ENCODE data around the gene KCNQ1OT1.

Gene KCNQ1OT1

DNA sequence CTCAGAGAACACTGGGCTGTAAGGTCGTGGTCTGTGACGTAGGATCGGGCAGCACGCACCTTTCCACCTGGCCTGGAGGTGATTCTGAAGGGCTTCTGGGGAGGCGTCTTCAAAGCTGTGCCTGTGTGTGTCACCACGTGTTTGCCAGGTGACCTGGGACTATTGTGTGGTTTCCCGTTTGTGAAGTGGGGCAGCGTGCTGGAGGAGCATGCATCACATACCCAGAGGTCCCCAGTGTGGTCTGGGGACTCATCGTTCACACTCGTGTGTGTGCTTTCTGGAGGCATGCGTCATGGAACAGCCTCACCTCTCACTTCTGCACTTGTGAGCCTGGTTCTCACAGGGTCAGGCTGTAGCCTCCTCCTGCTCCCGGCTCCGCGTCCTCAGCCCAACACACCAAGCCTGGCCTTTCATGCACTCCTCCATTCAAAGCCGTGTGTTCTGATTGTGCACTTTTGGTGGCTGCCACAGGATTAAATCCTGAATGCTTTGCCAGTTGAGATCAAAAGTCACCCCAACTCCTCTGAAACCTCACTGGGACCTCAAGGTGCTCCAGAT, 106.3 kb downstream of the KCNQ1OT1 start:
- no peak for DNase-seq (ENCODE audit: low read depth)

DNA sequence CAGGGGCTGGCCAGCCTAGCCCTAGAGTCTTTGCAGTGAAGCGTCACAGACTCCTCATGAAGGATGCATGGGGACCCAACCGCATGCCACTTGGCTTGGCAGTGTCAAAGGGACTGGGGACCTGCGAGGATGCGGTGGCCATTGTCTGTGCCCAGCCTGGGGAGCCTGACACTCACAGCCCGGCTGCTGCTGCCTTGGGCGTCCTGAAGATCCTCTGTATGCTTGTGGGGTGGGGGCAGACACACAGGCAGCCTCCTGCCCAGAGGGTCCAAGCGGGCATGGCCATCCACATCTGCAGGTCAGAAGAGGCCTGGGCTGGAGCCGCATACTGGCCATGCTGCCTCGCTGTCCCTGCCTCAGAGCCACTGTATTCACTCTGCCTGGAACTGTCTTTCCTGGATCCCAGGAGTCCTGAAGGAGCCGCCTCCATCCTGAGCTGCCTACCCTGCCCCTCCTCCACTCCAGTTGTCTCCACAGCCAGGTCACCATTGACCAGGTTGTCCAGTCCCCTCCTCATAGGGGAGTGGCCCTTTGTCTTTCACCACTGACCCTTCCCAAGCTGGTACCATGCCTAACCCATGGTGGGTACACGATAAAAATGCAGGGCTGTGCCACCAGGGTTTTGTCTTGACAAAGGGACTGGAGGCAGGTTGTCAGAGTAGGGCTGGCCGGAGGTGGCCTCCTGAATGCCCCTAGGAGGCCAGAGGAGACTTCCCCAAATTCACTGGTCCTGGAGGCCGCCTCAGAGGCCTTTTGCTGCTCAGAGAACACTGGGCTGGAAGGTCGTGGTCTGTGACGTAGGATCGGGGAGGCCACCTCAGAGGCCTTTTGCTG, 107.0 kb downstream of the KCNQ1OT1 start:
- no peak for DNase-seq (ENCODE audit: low read depth)

DNA sequence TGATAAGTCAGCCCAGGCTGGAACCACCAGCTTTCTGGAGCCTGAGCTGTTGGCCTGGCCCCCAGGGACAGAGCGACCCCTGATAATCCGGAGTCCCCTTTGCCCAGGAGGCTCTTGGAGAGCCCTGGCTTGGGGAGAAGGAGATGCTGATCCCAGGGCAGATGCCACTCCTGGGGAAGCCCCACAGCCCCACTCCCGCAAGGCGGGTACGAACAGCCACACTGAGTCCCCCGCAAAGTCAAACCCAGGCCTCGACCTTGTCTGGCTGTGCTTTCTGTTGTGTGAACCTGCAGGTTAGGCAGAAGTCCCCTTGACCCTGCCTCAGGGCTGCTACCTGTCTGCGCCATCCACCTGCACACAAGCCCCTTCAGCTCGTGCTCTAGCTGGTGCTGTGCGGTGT, 108.0 kb downstream of the KCNQ1OT1 start:
- DNase-seq (ENCODE audit: low read depth): no peak

DNA sequence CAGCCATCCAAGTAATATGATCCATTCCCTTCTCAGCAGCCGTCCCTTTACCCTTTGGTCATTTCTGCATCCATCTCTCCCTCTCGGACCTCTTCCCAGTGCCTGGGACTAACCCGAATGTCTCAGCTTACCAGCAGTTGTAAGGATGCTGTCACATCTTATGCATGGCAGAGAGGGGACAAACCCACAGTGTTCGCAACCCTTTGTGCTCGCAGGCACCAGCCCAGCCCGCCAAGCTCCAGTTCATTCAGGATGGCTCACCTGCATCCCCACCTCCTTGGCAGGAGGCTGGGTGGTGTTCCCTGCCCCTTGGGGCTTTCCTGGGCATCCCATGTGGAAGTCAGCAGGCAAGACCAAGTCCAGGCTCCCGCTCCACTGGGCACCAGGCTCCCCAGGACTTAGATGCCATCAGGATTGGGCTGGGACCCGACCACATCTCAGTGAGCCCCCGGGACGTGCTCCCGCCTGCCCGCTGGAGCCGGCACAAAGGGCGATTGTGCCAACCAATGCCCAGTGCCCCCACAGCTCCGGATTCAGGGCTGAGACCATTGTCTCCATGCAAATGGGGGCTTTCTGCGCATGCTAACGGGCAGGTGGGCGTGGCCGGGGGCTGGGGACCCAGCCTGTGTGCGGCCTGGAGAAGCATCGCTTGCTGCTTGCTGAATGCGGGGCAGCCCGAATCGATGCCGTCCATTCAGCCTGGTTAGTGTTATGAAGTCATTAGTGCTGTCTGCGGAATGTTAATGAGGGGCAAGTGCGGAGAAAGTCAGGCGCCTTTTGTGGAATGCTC, 108.6 kb downstream of the KCNQ1OT1 start:
- DNase-seq (ENCODE audit: low read depth): no peak

DNA sequence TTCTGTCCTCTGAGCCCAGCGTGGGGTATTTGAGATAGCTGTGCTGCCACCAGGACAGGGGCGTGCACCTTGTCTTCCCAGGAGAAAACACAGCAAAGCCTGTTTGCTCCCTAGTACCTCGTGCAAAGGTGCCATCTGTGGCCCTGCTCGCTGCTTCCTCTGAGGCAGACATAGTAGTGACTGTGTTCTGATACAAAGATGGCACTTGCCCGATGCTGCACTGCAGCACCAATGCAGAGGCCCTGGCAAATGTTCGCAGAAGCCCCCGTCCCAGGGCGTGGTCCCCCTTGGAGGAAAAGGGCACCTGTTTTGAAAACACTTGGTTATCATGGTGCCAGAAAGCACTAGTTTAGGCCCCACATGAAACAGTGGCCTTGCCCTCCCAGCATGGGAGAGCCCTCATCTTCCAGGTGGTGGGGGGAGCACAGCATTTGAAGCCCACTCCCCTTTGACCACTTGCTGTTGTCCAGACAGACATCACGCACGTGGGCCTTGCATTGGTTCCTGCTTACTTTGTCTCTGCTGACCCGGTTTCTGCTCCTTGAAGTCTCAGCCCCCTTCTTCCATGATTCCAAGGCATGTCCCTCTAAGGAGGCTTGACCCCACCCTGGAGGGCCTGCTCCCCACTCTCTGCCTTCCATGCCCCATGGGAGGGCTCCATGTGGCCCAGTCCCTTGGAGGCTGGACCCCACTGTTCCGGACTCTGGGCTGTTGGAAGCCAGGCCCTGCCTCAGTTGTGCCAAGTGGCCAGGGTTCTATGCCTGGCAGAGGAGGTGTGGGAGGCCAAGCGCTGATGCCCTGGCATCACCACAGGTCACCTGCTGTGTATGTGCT, 109.4 kb downstream of the KCNQ1OT1 start:
- no peak for DNase-seq (ENCODE audit: low read depth)

DNA sequence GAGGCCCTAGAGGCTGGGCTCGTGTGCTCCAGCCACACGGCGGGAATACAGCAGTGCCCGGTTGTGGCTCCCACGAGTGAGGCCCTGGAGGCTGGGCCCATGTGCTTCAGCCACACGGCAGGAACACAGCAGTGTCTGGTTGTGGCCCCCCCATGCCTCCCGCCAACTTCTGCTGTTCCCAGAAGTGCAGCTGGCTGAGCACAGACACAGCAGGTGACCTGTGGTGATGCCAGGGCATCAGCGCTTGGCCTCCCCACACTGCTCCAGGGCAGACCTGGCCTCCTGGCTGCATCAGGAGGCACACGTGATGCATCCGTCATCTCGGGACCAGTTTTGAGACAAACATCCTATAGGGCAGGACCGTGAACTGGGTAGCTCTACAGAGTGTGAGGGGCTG, 110.3 kb downstream of the KCNQ1OT1 start:
- DNase-seq (ENCODE audit: low read depth): no peak

DNA sequence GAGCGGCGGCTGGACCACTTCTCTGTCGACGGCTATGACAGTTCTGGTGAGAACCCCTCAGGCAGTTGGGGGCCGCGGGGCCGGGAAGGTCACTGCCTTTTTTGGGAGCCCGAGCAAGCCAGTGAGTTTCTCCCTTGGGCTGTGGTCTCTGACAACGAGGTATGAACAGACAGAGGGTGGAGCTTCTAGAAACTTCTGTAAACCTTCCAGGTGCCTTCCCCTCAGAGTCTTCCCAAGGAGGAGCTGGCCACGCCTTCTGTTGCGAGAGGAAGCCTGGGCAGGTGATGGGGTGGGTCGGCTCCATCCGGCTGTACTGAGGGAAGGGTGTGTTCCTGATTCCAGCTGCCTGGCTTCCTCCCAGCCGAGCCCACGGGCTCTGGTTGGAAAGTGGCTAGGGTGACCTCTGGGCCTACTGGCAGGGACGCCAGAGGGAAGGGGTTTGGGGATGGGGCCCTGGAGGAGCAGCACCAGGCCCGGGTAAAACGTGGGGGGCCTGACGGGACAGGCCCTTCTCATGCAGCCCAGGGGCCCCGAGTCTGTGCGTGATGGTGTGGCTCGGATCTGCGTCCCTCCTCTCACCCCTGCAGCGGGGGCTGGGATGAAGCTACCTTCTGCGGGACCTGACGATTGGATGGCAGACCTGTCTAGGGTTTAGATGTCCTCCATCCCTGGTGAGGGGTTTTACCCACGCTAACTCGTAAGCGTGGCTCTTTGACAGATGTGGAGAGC, 110.8 kb downstream of the KCNQ1OT1 start:
- no peak for DNase-seq (ENCODE audit: low read depth)

DNA sequence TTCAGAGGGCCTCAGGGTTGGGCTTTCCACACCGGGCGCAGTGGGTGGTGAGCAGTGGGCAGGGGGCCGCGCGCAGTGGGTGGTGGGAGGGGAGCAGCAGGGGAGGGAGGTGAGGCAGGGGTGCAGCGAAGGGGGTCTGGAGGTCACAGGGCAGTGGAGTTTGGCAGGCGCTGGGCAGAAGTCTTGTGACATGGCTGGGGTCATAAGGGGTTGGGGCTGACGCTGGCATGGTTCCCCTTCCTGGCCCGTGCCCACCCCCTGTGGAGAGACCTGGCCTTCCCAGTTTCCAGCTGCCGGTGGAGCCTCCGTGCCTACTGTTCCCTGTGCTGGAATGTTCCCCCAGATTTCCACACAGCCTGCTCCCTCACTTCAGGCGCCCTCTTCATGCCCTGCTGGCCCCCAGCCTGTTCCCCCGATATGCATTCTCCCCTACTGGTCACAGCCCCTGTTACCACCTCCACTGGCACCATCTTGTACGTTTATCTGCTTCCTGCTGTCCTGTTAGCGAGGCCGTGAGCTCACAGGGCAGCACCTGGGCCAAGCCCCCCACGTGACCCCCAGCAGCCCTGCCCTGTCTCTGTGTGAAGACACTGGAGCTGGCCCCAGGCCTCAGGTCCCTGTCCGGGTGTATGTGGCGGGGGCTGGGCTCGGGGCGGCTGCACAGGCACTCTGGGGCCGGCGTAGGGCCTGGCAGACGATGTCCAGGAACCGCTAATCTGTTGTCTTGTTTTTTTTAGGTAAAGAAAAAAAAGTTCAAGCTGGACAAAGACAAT, 111.6 kb downstream of the KCNQ1OT1 start:
- no peak for DNase-seq (ENCODE audit: low read depth)

DNA sequence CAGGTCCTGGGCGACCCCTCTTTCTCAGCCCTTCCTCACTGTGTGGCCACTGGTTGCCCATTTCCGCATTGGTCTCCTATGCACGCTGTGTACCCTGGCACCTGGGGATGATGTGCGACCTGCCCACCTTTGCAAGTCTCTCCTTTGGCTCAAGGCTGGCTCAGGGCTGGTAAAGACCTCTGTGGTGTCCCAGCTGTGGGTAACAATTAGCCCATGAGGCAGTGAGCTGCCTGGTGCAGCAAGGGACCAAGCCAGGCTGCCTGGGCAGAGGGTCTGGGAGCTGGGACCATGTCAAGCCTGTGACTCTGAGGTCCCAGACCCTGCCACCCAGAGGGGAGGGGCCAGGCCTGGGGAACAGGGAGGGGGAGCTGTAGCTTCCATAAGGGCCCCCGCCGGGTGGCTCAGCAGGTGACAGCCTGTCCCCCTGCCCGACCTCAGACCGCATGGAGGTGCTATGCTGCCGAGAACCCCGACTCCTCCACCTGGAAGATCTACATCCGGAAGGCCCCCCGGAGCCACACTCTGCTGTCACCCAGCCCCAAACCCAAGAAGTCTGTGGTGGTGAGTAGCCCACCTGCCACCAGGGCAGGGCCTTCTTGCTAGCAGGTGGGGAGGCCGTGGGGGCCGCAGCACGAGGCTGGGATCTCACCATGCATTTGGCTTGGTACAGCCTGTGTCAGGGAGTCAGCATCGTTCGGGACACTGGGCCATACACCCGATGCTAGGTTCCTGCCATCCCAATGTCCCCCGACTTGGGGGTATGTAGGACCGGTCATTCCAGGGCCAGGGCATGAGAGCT, 112.5 kb downstream of the KCNQ1OT1 start:
- no peak for DNase-seq (ENCODE audit: low read depth)

DNA sequence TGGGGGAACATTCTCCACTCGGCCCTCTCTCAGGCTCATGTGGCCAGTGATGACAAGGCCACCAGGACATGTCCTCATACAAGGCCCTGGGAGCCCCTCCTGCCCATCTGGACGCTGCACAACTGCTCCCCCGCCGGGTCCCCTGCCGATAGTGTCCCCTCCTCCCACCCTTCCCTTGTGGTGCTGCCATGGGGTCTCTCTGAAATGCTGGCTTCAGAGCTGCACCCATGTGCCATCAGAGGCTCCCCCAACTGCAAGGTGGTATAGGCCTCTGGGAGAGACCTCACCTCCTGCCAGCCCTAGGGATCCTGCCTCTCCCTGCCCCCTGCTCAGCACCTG, 113.0 kb downstream of the KCNQ1OT1 start:
- DNase-seq (ENCODE audit: low read depth): no peak

DNA sequence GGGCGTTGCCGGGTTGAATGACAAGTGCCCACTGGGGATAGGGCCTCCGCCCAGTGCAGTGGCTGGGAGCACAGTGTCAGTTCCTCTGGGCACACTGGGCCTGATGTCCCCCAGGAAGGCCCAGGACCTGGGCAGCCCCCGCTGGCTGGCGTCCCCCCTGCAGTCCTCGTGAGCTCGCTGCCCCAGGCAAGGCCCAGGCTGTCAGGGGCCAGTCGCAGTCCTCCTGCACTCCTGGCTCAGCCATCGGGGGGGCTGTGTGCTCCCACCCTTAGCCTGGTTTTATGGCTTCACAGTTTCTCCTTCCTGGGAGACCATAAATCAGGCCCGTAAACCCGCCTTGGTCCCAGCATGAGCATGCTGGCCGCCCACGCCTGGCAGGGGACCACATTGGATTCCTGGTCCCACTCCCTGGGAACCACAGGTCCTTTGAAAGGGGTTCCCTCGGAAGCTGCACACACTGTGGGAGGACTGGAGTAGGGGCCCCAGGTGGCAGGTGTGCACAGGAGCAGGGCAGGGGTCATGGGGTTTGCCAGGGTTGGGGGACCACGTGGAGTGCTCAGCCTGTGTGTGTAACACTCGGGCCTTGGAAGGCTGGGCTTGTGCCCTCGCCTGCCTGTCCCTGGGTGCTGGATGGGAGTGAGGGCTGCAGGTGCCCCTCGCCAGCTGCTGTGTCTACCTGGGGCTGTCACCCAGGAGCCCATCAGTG, 113.6 kb downstream of the KCNQ1OT1 start:
- no peak for DNase-seq (ENCODE audit: low read depth)

DNA sequence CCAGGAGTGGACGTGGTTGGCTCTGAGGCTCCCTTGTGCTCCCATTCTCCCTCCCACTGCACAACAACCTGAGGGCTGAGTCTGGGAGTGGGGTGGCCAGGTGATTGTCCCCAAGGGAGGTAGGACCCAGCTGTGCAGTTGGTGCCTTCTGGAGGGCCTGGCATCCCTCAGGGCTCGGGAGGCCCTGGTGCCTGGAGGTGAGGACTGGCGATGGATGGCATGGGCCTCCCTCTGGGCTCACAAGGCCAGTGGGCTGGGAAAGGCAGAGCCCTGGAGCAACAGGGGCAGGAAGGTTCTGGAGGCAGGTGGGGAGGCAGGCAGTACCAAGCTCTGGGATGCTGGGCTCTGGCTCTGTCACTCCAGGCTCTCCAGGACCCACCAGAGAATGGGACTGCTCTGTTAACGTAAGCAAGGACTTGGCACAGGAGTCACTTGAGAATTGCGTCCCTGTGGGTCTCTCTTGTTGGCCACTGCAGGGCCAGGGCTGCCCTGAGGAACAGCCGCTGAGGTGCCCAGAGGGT, 114.2 kb downstream of the KCNQ1OT1 start:
- no peak for DNase-seq (ENCODE audit: low read depth)

DNA sequence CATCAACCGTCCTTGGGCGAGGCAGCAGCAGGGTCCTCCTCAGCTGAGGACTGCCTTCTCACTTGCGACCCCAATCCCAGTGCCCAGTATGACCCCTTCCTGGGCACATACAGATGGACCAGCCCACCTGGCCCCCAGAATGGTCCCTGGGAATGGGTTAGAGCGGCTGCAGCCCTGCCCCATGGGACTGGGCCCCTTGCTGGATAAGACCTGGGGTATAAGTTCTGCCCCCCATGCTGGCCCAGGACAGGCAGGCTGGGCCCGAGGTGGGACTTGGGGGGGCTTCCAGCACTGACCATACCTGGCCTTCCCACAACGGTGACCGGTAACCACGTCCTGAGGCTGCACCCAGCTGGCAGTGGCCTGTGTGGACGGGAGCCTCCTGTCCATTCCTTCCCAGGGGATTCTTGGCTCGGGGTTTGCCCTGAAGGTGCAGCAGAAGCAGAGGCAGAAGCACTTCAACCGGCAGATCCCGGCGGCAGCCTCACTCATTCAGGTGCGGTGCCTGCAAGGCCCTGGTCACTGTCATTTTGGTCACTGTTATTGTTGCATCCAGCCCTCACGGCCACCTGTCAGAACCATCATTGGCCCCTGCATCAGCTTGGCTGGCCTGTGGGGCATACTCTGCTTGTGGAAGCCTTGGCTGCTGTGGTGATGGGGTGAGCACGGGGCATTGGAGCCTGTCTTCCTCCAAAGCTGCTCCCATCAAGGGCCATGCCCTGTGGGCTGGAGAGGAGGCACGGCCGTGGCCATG, 114.8 kb downstream of the KCNQ1OT1 start:
- DNase-seq (ENCODE audit: low read depth): no peak

DNA sequence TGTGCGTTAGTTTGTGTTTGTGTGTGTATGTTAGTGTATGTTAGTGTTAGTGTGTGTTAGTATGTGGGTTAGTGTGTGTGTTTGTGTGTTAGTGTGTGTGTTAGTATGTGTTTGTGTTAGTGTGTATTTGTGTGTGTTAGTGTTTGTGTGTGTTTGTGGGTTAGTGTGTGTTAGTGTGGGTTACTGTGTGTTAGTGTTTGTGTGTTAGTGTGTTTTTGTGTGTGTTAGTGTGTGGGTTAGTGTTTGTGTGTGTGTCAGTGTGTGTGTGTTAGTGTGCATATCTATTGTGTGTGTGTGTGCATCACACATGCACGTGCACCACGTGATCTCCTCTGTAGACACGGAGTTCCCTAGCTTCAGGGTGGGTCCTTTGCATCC, 115.4 kb downstream of the KCNQ1OT1 start:
- no peak for DNase-seq (ENCODE audit: low read depth)

DNA sequence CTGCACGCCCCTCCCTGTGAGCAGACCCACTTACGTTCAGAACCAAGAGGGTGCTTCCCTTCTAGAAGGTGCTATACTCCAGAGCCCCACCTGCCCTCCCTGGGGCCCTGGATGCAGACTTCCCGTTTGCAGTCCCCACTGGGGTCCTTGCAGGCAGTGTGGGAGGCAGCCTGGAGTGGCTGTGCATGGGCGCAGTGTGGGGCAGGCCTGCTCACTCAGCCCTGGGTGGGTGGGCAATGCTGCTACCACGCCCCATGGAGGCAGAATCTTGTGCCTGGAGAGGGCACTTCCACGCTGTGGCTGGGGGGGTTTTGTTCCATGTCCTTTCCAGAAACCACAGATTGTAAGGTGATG, 116.2 kb downstream of the KCNQ1OT1 start:
- no peak for DNase-seq (ENCODE audit: low read depth)

DNA sequence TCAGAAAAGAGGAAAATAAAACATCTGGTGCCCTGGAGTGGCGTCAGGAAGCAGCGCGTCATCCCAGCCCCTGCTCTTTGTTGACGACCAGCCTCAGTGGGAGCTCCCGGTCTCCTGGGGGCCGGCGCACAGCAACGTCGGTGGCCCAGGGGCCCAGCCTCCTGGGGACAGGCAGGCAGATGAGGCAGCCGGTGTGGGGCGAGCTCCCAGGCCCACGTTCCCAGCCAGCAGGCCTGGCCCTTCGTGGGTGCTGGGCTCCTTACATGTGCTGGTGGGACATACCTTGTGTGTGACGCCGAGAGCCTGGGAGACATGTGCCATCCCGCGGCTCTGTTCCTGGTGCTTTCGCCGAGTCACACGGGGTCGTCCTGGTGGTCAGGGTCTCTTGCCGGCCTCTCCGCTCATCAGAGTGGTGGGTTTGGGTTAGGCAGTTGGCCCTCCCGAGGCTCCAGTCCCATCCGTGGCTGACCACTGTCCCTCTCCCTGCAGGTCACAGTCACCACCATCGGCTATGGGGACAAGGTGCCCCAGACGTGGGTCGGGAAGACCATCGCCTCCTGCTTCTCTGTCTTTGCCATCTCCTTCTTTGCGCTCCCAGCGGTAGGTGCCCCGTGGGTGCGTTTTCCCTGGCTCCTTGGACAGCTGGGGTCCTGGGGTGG, 116.7 kb downstream of the KCNQ1OT1 start:
- DNase-seq (ENCODE audit: low read depth): no peak

DNA sequence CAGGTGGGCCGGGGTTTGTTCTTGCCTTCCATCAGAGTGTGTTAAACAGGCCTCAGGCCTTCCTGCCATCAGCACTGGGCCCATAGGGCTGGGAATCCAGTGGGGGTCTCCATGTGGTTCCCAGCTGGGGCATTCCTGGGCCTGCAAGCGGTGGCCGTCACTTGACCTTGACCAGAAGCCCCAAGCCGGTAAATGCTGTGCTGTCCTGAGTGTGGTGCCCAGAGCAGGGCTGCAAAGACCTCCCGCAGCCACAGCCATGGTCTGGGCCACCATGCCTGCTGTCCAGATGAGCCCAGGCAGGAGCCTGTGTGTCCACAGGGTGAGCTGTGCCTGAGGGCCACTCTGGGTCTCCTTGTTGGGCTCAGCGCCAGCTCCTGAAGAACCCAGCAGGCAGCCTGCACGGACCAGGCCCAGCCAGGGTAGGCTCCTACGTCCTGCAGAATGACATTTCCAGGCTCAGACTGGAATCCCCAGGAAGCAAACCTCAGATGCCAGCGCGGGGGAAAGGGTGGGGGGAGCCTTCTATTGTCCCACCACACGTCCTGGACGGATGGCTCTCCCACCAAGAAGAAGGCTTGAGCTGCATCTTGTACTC, 117.3 kb downstream of the KCNQ1OT1 start:
- DNase-seq (ENCODE audit: low read depth): no peak

DNA sequence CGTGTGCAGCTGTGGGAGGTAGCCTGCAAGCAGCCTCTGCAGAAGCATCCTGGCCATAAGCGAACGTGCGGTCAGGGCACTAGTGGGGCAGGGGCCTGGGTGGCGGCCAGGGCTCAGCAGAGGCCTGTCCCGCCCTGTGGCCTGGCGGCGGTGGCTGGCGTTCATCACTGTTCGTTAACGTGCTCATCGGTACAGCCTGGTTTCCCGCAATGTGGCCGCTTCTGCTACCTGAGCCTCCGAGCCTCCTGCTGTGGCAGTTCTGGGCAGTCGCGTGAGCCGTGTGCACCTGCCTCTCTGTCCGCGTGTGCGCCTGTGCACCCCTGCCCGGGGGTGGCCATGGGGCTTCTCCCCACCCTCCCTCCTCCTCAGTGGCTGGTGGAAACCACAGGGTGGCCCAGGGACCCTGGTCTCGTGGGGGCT, 117.9 kb downstream of the KCNQ1OT1 start:
- no peak for DNase-seq (ENCODE audit: low read depth)
